Activated T-helper 17 cell treated with anti-CD3 and anti-CD28 coated beads, Interleukin-2, amount 50 U/mL, for 72 hours (primary cell): ENCODE results near the gene GAGE12G. TPM values are rescaled to one million over a fixed set of nuclear protein-coding genes. Genes with fewer than 3 reads are reported as not detected.
"Not testable (repeated sequence)": the region's sequence is repeated elsewhere in the genome, so short reads cannot be mapped to it uniquely, and the experiment has no call there.

Experiments used
- ATAC-seq: fragments of 150-1000 bp; cut with Tn5 transposase; replicated peaks from 2 replicates; pipeline ENCODE4 v1.10.0; 2021; ENCODE audit warnings: mild to moderate bottlenecking, moderate library complexity
- H3K27ac Mint-ChIP-seq: one replicate; pipeline ENCODE4 v1.8.0; 2022; ENCODE audit warnings: mixed read lengths
- H3K27me3 Mint-ChIP-seq: one replicate; pipeline ENCODE4 v1.8.0; 2022; ENCODE audit warnings: mixed read lengths
- H3K36me3 Mint-ChIP-seq: one replicate; pipeline ENCODE4 v1.8.0; 2022; ENCODE audit warnings: low read depth, mild to moderate bottlenecking, mixed read lengths
- H3K4me1 Mint-ChIP-seq: one replicate; pipeline ENCODE4 v1.8.0; 2022; ENCODE audit warnings: mixed read lengths
- H3K4me3 Mint-ChIP-seq: one replicate; pipeline ENCODE4 v1.8.0; 2022; ENCODE audit warnings: mild to moderate bottlenecking, mixed read lengths
- H3K9me3 Mint-ChIP-seq: one replicate; pipeline ENCODE4 v1.8.0; 2022; ENCODE audit warnings: mixed read lengths
- total RNA-seq, 2 donors: library from RNA; stranded (reverse); gene quantifications; one replicate each; pipeline ENCODE4 v1.2.3, GENCODE V29; 2022

GAGE12G gene
- total RNA-seq = not detected

GRCh38 chrX:49570100-49570499 is at the start of gene GAGE12G:
Gene GAGE12G (plus strand): TSS chrX:49570400. CDS start chrX:49571555, 1,155 bp downstream.
- not testable (repeated sequence) for H3K36me3 Mint-ChIP-seq, H3K27ac Mint-ChIP-seq, H3K27me3 Mint-ChIP-seq, H3K4me1 Mint-ChIP-seq, H3K4me3 Mint-ChIP-seq, H3K9me3 Mint-ChIP-seq, ATAC-seq

GRCh38 chrX:49531877-49532276 is 38.3 kb upstream of the GAGE12G start, which contains the start of gene GAGE12C:
Gene GAGE12C (plus strand): TSS chrX:49532177. CDS start chrX:49533332, 1,155 bp downstream.
- H3K36me3 Mint-ChIP-seq, H3K4me3 Mint-ChIP-seq, ATAC-seq, H3K27ac Mint-ChIP-seq, H3K4me1 Mint-ChIP-seq, H3K9me3 Mint-ChIP-seq, H3K27me3 Mint-ChIP-seq: not testable (repeated sequence)

- not testable (repeated sequence) for H3K27ac Mint-ChIP-seq, H3K27me3 Mint-ChIP-seq, H3K9me3 Mint-ChIP-seq, H3K4me1 Mint-ChIP-seq, H3K36me3 Mint-ChIP-seq, H3K4me3 Mint-ChIP-seq, ATAC-seq
Observed at GRCh38 chrX:49541433-49541832, 28.8 kb upstream of the GAGE12G start, which contains the start of gene GAGE12D. Gene GAGE12D (plus strand): TSS chrX:49541733. CDS start chrX:49542888, 1,155 bp downstream.

- not testable (repeated sequence) for H3K27me3 Mint-ChIP-seq, H3K36me3 Mint-ChIP-seq, H3K4me3 Mint-ChIP-seq
Observed at GRCh38 chrX:49550989-49551388, 19.2 kb upstream of the GAGE12G start, which contains the start of gene GAGE12E. Gene GAGE12E (plus strand): TSS chrX:49551289. CDS start chrX:49552444, 1,155 bp downstream.

GRCh38 chrX:49560542-49560941 is 9.7 kb upstream of the GAGE12G start, which contains the start of gene GAGE12F:
Gene GAGE12F (plus strand): TSS chrX:49560842. CDS start chrX:49561997, 1,155 bp downstream.
- H3K36me3 Mint-ChIP-seq, ATAC-seq, H3K9me3 Mint-ChIP-seq, H3K4me3 Mint-ChIP-seq, H3K27ac Mint-ChIP-seq, H3K27me3 Mint-ChIP-seq, H3K4me1 Mint-ChIP-seq: not testable (repeated sequence)

More at GRCh38 chrX:49550989-49551388, 19.2 kb upstream of the GAGE12G start, which contains the start of gene GAGE12E:
- H3K4me1 Mint-ChIP-seq, ATAC-seq, H3K9me3 Mint-ChIP-seq, H3K27ac Mint-ChIP-seq: not testable (repeated sequence)

GRCh38 chrX:49568728-49569127 is 1.5 kb upstream of the GAGE12G start:
- H3K27me3 Mint-ChIP-seq, H3K27ac Mint-ChIP-seq, H3K4me1 Mint-ChIP-seq, ATAC-seq, H3K9me3 Mint-ChIP-seq, H3K4me3 Mint-ChIP-seq, H3K36me3 Mint-ChIP-seq: not testable (repeated sequence)

- H3K9me3 Mint-ChIP-seq, H3K27ac Mint-ChIP-seq, ATAC-seq, H3K36me3 Mint-ChIP-seq, H3K27me3 Mint-ChIP-seq, H3K4me3 Mint-ChIP-seq, H3K4me1 Mint-ChIP-seq: not testable (repeated sequence)
Observed at GRCh38 chrX:49569152-49569551, 1.0 kb upstream of the GAGE12G start.

GRCh38 chrX:49579649-49580048 is 9.4 kb downstream of the GAGE12G start, which contains the start of gene GAGE12H:
Gene GAGE12H (plus strand): TSS chrX:49579949. CDS start chrX:49581104, 1,155 bp downstream.
- not testable (repeated sequence) for ATAC-seq, H3K4me3 Mint-ChIP-seq, H3K27me3 Mint-ChIP-seq, H3K4me1 Mint-ChIP-seq, H3K9me3 Mint-ChIP-seq, H3K27ac Mint-ChIP-seq, H3K36me3 Mint-ChIP-seq

- not testable (repeated sequence) for H3K4me1 Mint-ChIP-seq, H3K9me3 Mint-ChIP-seq, H3K4me3 Mint-ChIP-seq, H3K27ac Mint-ChIP-seq, H3K36me3 Mint-ChIP-seq, ATAC-seq, H3K27me3 Mint-ChIP-seq
Observed at GRCh38 chrX:49589196-49589595, 19.0 kb downstream of the GAGE12G start, which contains the start of gene GAGE2A. Gene GAGE2A (plus strand): TSS chrX:49589496. CDS start chrX:49590651, 1,155 bp downstream.

GRCh38 chrX:49589769-49590478 is 19.7 kb downstream of the GAGE12G start:
- H3K36me3 Mint-ChIP-seq, ATAC-seq, H3K4me1 Mint-ChIP-seq, H3K4me3 Mint-ChIP-seq, H3K27me3 Mint-ChIP-seq, H3K27ac Mint-ChIP-seq, H3K9me3 Mint-ChIP-seq: not testable (repeated sequence)

GRCh38 chrX:49590488-49590887 is 20.3 kb downstream of the GAGE12G start:
- H3K27me3 Mint-ChIP-seq, H3K9me3 Mint-ChIP-seq, ATAC-seq, H3K4me1 Mint-ChIP-seq, H3K36me3 Mint-ChIP-seq, H3K27ac Mint-ChIP-seq, H3K4me3 Mint-ChIP-seq: not testable (repeated sequence)

GRCh38 chrX:49598720-49599119 is 28.5 kb downstream of the GAGE12G start, which contains the start of gene GAGE1:
Gene GAGE1 (plus strand): TSS chrX:49599020. CDS start chrX:49600175, 1,155 bp downstream.
- H3K9me3 Mint-ChIP-seq, H3K36me3 Mint-ChIP-seq, H3K27ac Mint-ChIP-seq, H3K4me1 Mint-ChIP-seq, ATAC-seq, H3K27me3 Mint-ChIP-seq, H3K4me3 Mint-ChIP-seq: not testable (repeated sequence)

GRCh38 chrX:49610718-49611310 is 40.6 kb downstream of the GAGE12G start:
- no peak for ATAC-seq
- no peak overlapping the region for H3K27ac Mint-ChIP-seq
- H3K4me3 Mint-ChIP-seq = no peak overlapping the region
- no peaks in the 10 kb centered on the region for H3K27me3 Mint-ChIP-seq
- no peaks in the 10 kb centered on the region for H3K4me1 Mint-ChIP-seq
- H3K36me3 Mint-ChIP-seq = no peaks in the 10 kb centered on the region
- H3K9me3 Mint-ChIP-seq = no peaks in the 10 kb centered on the region

- Mint-ChIP-seq H3K36me3 (no peaks in the 10 kb centered on the region), H3K4me1 (no peaks in the 10 kb centered on the region), H3K27me3 (no peaks in the 10 kb centered on the region), H3K4me3 (no peak overlapping the region), H3K9me3 (no peaks in the 10 kb centered on the region), H3K27ac (no peak overlapping the region)
- no peak for ATAC-seq
Observed at GRCh38 chrX:49618574-49618973, 48.4 kb downstream of the GAGE12G start.
